DOHH2 (cell line): Measurements from ENCODE around the gene LATS2.

ENCODE experiments used
- H3F3A ChIP-seq: fragments of 200-600 bp; sonication (generic), shearing (Covaris generic); 2 replicates; pipeline ENCODE4 v1.6.0; 2016; ENCODE audit warnings: antibody characterized with exemption, mild to moderate bottlenecking; ENCODE audit not compliant: control insufficient read depth, insufficient read depth
- H3K27ac ChIP-seq: fragments of 200-600 bp; sonication (generic); 2 replicates; pipeline ENCODE4 v1.5.1; 2014; ENCODE audit warnings: low read depth, mild to moderate bottlenecking, low read length, moderate library complexity
- H3K27me3 ChIP-seq: fragments of 200-600 bp; sonication (generic); 2 replicates; pipeline ENCODE4 v1.6.1; 2014; ENCODE audit warnings: mild to moderate bottlenecking, low read length, mixed read lengths; ENCODE audit not compliant: control insufficient read depth
- H3K36me3 ChIP-seq: fragments of 200-600 bp; sonication (generic); 2 replicates; pipeline ENCODE4 v1.6.1; 2014; ENCODE audit warnings: mild to moderate bottlenecking, low read length, moderate library complexity, mixed read lengths; ENCODE audit not compliant: control insufficient read depth
- H3K4me1 ChIP-seq: fragments of 200-600 bp; sonication (generic); 2 replicates; pipeline ENCODE4 v1.6.1; 2014; ENCODE audit warnings: mild to moderate bottlenecking, low read length, mixed read lengths; ENCODE audit not compliant: control insufficient read depth
- H3K4me2 ChIP-seq: fragments of 200-600 bp; sonication (generic); 2 replicates; pipeline ENCODE4 v1.6.0; 2014; ENCODE audit warnings: mild to moderate bottlenecking, low read length, moderate library complexity
- H3K4me3 ChIP-seq: fragments of 200-600 bp; sonication (generic); 2 replicates; pipeline ENCODE4 v1.5.1; 2014; ENCODE audit warnings: mild to moderate bottlenecking, low read length, mixed read lengths
- H3K79me2 ChIP-seq: fragments of 200-600 bp; sonication (generic); 2 replicates; pipeline ENCODE4 v1.6.1; 2014; ENCODE audit warnings: mild to moderate bottlenecking, low read length, mixed read lengths; ENCODE audit not compliant: control insufficient read depth
- H3K9me2 ChIP-seq: fragments of 200-600 bp; sonication (generic); replicated peaks from 2 replicates; pipeline ENCODE4 v1.6.1; 2014; ENCODE audit warnings: mild to moderate bottlenecking, low read length, mixed read lengths; ENCODE audit not compliant: control insufficient read depth
- H3K9me3 ChIP-seq: fragments of 200-600 bp; sonication (generic); 2 replicates; pipeline ENCODE4 v1.6.1; 2014; ENCODE audit warnings: antibody characterized with exemption, low read length, mixed read lengths; ENCODE audit not compliant: control insufficient read depth, insufficient read depth
- H4K20me1 ChIP-seq: fragments of 200-600 bp; sonication (generic); 2 replicates; pipeline ENCODE4 v1.6.0; 2014; ENCODE audit warnings: low read depth, mild to moderate bottlenecking, antibody characterized with exemption, low read length, moderate library complexity; ENCODE audit not compliant: control insufficient read depth, insufficient read depth
- CTCF ChIP-seq: fragments of 200-600 bp; sonication (generic); IDR thresholded peaks from one replicate; pipeline ENCODE4 v1.5.1; 2014; ENCODE audit warnings: antibody characterized with exemption, mild to moderate bottlenecking, low read depth, low read length; ENCODE audit not compliant: poor library complexity, severe bottlenecking
- EZH2phosphoT487 ChIP-seq: fragments of 200-600 bp; sonication (generic); IDR thresholded peaks from 2 replicates; pipeline ENCODE4 v1.6.1; 2017; ENCODE audit warnings: borderline replicate concordance, mild to moderate bottlenecking, antibody characterized with exemption, low read length, moderate library complexity, mixed read lengths

The LATS2 gene

DNA sequence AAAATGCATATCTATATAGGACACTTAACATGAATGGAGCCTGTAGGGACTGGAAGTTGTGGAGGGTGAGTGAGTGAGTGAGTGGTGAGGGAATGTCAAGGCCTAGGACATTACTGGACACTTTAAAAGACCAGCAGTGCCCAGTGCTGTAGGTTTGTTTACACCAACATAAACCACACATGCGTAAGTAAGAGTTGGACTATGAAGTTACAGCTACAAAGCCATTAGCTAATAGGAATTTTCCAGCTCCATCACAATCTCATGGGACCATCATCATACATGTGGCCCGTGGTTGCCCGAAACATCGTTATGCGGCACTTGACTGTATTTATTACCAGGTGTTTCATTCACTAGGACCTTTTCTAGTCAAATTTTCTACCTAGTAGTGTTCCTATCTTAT is 49.2 kb downstream of the LATS2 start:
- Histone ChIP-seq H3K27ac (no peak overlapping the region), H3K9me3 (no peaks in the 10 kb centered on the region), H3K4me2 (no peak overlapping the region), H3F3A (no peaks in the 10 kb centered on the region), H3K36me3 (no peaks in the 10 kb centered on the region), H3K9me2 (no peaks in the 10 kb centered on the region), H3K4me1 (no peaks in the 10 kb centered on the region), H3K4me3 (no peak overlapping the region), H4K20me1 (no peaks in the 10 kb centered on the region), H3K27me3 (no peaks in the 10 kb centered on the region), H3K79me2 (no peaks in the 10 kb centered on the region)
- TF ChIP-seq EZH2phosphoT487 (no peak), CTCF (no peak)

DNA sequence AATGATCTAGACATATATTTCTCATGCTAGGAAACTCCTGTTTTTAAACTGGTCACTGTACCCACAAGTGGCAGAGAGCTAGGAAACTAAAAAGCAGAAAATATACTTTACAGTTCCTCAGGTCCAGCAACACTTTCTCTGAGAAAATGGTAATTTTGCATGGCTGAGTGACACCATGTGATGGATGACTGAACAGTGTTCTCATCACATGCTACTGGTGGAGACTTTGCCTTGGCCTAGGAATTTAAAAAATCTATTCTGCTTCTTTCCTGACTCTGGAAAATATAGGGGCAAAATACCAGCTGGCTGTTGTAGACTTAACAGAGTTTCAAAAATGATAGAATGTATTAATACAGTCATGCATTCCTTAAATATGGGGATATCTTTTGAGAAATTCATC is 50.0 kb downstream of the LATS2 start:
- H3K4me2 ChIP-seq = no peak overlapping the region
- no peaks in the 10 kb centered on the region for H3K36me3 ChIP-seq
- no peak for TF ChIP-seq EZH2phosphoT487
- TF ChIP-seq CTCF = no peak
- no peaks in the 10 kb centered on the region for H3K79me2 ChIP-seq
- no peaks in the 10 kb centered on the region for H3K9me2 ChIP-seq
- no peaks in the 10 kb centered on the region for H3K27me3 ChIP-seq
- no peak overlapping the region for H3K27ac ChIP-seq
- H3K4me1 ChIP-seq = no peaks in the 10 kb centered on the region
- no peaks in the 10 kb centered on the region for H3F3A ChIP-seq
- no peaks in the 10 kb centered on the region for H3K9me3 ChIP-seq
- no peaks in the 10 kb centered on the region for H4K20me1 ChIP-seq
- no peak overlapping the region for H3K4me3 ChIP-seq

DNA sequence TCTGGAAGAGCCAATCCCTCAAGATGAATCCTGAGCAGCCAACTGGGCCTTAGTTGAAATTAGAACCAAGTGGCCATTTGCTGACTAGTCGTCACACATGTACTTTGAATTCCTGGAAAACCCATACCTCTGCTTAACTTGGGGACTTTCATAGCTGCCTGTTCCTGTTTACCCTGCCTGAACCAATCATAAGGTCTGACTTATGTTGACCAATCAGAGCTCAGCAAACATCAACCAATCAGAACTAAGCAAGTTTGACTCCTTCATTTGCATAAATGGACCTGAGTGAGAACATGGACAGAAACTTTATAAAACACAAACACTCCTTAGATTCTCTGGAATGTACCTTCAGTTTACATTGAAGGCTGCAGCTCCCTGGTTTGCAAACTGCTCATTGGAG is 50.8 kb downstream of the LATS2 start:
- Histone ChIP-seq H3K79me2 (no peaks in the 10 kb centered on the region), H3K27me3 (no peaks in the 10 kb centered on the region), H3K27ac (no peak overlapping the region), H3K9me3 (no peaks in the 10 kb centered on the region), H3K9me2 (no peaks in the 10 kb centered on the region), H3K4me2 (no peak overlapping the region), H4K20me1 (no peaks in the 10 kb centered on the region), H3F3A (no peaks in the 10 kb centered on the region), H3K4me1 (no peaks in the 10 kb centered on the region), H3K4me3 (no peak overlapping the region), H3K36me3 (no peaks in the 10 kb centered on the region)
- TF ChIP-seq CTCF (no peak), EZH2phosphoT487 (no peak)

DNA sequence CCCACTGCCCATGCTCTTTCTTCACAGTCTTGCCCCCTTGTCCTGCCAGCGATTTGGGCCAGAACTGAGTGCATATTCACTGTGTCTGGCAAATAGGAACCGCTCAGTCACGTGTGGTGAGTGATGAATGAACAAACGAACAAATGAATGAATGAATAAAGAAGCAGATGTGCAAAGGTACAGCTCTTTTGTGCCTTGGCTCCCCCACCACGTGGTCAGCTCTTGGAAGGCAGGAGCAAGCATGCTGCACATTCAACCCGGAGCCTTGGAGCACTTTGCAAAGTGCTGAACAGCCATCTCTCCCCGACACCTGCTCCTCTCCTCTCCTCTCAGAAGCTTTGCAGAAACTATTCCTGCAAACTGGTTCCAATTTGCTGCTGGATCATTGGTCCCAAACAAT is 52.4 kb downstream of the LATS2 start:
- Histone ChIP-seq H3K79me2 (no peaks in the 10 kb centered on the region), H3K9me2 (no peaks in the 10 kb centered on the region), H3F3A (no peaks in the 10 kb centered on the region), H3K4me2 (no peak overlapping the region), H3K27me3 (no peaks in the 10 kb centered on the region), H3K27ac (no peak overlapping the region), H3K4me1 (no peaks in the 10 kb centered on the region), H3K9me3 (no peaks in the 10 kb centered on the region), H3K36me3 (no peaks in the 10 kb centered on the region), H3K4me3 (no peak overlapping the region), H4K20me1 (no peaks in the 10 kb centered on the region)
- TF ChIP-seq CTCF (no peak), EZH2phosphoT487 (no peak)
